Transverse colon (tissue), 3 donors: ENCODE data around the gene POLD1.

Experiments
- CTCF ChIP-seq, 5 experiments: fragments of 200-600 bp in 3 of 5; fragments of 450-650 bp in 2 of 5; sonication (generic) in 3 of 5; IDR thresholded peaks; 1 replicate in 2 of 5; 2 replicates in 3 of 5; pipeline ENCODE4 v1.5.1; 2016 to 2017; ENCODE audit warnings: antibody characterized with exemption in 5 of 5, inconsistent platforms in 3 of 5, mild to moderate bottlenecking in 2 of 5, moderate library complexity in 1 of 5
- EP300 ChIP-seq: sonication (generic); formaldehyde crosslinking; IDR thresholded peaks from one replicate; pipeline ENCODE4 v1.6.1; 2017; ENCODE audit warnings: antibody characterized with exemption, low read depth
- POLR2A ChIP-seq: fragments of 450-650 bp; IDR thresholded peaks from one replicate; pipeline ENCODE4 v1.6.1; 2016; ENCODE audit warnings: antibody characterized with exemption, mild to moderate bottlenecking, moderate library complexity

- no peak for TF ChIP-seq CTCF (IDR thresholded peaks at IDR 0.05)
- no peak for TF ChIP-seq POLR2A
- no peak for TF ChIP-seq EP300
Measured at GRCh38 chr19:50365434-50366306, 18.5 kb upstream of the POLD1 start, which contains the start of gene NAPSA.
